Measurements from ENCODE around the gene DPYD. TPM values are rescaled to one million over a fixed set of nuclear protein-coding genes. Genes with fewer than 3 reads are reported as not detected.

The DPYD gene
- total RNA-seq, 1 experiment from 2014 or later: 7.0 TPM

DNA sequence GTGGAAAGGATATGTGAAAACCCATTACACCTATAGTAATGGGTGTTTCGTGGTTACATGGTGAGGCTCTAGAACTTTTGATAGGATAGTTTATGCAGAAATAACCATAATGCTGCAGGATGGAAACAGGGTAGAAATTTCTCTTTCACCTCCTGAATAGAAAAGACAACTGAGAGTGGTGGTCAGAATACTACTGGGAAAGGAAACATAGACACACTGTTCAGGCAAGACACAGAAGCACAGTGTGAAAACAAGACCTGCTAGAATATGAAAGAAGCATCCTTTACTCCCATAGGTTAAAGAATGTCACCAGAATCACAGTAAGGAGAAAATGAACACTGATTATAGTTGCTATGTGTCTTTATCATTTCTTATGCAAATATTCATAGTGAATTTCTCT is 496.6 kb downstream of the DPYD start:
- BruUV-seq (replicated peaks): no TSS peak
- Mint-ChIP-seq H3K9me3 (ENCODE audit: unreplicated experiment) (no peaks in the 10 kb centered on the region), H3K27ac (ENCODE audit: unreplicated experiment) (no peak overlapping the region), H3K4me1 (ENCODE audit: low read depth, unreplicated experiment) (peaks cover 7% of the 10 kb centered on the region), H3K27me3 (ENCODE audit: insufficient read depth, unreplicated experiment) (no peaks in the 10 kb centered on the region), H3K4me3 (ENCODE audit: unreplicated experiment) (no peak overlapping the region), H3K36me3 (ENCODE audit: insufficient read depth, unreplicated experiment) (no peaks in the 10 kb centered on the region)
- intact Hi-C loops (cut with micrococcal nuclease; ENCODE audit: unreplicated experiment): no loop called here
- CTCF ChIA-PET: no interaction called here
- Histone ChIP-seq H3K36me3 (ENCODE audit: control insufficient read depth, insufficient read depth, low read length) (no peaks in the 10 kb centered on the region), H3K4me3 (ENCODE audit: low read depth, low read length) (no peak overlapping the region), H3K9me3 (no peaks in the 10 kb centered on the region), H3K4me1 (no peaks in the 10 kb centered on the region), H3K27me3 (replicated peaks; ENCODE audit: control insufficient read depth, insufficient read depth, low read length) (no peaks in the 10 kb centered on the region)
- DNase-seq: no peak
- TF ChIP-seq, protein P1, sequence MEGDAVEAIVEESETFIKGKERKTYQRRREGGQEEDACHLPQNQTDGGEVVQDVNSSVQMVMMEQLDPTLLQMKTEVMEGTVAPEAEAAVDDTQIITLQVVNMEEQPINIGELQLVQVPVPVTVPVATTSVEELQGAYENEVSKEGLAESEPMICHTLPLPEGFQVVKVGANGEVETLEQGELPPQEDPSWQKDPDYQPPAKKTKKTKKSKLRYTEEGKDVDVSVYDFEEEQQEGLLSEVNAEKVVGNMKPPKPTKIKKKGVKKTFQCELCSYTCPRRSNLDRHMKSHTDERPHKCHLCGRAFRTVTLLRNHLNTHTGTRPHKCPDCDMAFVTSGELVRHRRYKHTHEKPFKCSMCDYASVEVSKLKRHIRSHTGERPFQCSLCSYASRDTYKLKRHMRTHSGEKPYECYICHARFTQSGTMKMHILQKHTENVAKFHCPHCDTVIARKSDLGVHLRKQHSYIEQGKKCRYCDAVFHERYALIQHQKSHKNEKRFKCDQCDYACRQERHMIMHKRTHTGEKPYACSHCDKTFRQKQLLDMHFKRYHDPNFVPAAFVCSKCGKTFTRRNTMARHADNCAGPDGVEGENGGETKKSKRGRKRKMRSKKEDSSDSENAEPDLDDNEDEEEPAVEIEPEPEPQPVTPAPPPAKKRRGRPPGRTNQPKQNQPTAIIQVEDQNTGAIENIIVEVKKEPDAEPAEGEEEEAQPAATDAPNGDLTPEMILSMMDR (IDR thresholded peaks at IDR 0.05; ENCODE audit: insufficient read depth in 1 of 2, low read depth in 1 of 2, low read length in 1 of 2, severe bottlenecking in 1 of 2, unreplicated experiment in 1 of 2): no peak
- POLR2A ChIA-PET: no interaction called here

DNA sequence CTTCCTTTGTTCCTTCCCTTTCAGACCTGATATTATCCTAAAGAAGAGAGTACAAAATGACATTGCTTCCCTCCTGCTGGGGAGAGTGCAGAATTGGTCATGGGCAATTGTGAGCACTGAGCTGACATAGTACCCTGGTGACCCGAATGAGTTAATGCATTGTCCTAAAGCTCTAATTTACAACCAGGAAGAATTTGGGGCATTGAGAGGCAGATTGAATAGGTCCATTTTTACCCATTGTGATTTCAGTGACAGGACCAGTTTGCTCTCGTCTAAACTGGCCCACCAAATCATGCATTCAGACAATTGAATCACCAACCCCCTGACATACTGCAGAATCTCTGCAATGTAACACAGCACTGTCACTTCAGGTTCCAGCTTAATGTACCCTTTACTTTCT is 497.4 kb downstream of the DPYD start:
- intact Hi-C loops (cut with micrococcal nuclease; ENCODE audit: unreplicated experiment): no loop called here
- TF ChIP-seq, protein P1 (IDR thresholded peaks at IDR 0.05; ENCODE audit: insufficient read depth in 1 of 2, low read depth in 1 of 2, low read length in 1 of 2, severe bottlenecking in 1 of 2, unreplicated experiment in 1 of 2): no peak
- H3K4me1 Mint-ChIP-seq (ENCODE audit: low read depth, unreplicated experiment): peaks cover 7% of the 10 kb centered on the region
- H3K36me3 ChIP-seq (ENCODE audit: control insufficient read depth, insufficient read depth, low read length): no peaks in the 10 kb centered on the region
- POLR2A ChIA-PET: no interaction called here
- H3K27me3 ChIP-seq (replicated peaks; ENCODE audit: control insufficient read depth, insufficient read depth, low read length): no peaks in the 10 kb centered on the region
- no peak for DNase-seq
- BruUV-seq (replicated peaks): no TSS peak
- H3K4me3 ChIP-seq (ENCODE audit: low read depth, low read length): no peak overlapping the region
- H3K27me3 Mint-ChIP-seq (ENCODE audit: insufficient read depth, unreplicated experiment): no peaks in the 10 kb centered on the region
- no peak overlapping the region for H3K27ac Mint-ChIP-seq (ENCODE audit: unreplicated experiment)
- H3K4me3 Mint-ChIP-seq (ENCODE audit: unreplicated experiment): no peak overlapping the region
- H3K9me3 Mint-ChIP-seq (ENCODE audit: unreplicated experiment): no peaks in the 10 kb centered on the region
- H3K4me1 ChIP-seq: no peaks in the 10 kb centered on the region
- CTCF ChIA-PET: no interaction called here
- no peaks in the 10 kb centered on the region for H3K36me3 Mint-ChIP-seq (ENCODE audit: insufficient read depth, unreplicated experiment)
- H3K9me3 ChIP-seq: no peaks in the 10 kb centered on the region

DNA sequence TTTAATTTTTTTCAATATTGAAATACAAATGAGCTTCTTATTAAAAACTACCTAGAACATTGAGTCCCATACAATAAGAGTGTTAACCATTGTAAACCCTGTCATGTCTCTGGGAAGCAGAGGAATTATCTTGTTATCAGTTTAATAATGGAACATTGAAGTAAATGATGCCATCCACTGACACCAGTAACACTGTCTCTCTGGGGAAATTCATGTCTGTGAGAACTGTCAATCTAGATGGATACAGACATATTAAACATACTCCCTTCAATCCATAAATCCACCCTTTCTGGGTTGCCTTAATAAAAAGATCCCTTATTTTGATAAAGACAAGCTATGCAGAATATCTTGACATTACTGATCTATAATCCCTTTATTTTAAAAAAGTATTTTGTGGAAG is 503.2 kb downstream of the DPYD start:
- no peaks in the 10 kb centered on the region for H3K4me1 Mint-ChIP-seq (ENCODE audit: low read depth, unreplicated experiment)
- intact Hi-C loops (cut with micrococcal nuclease; ENCODE audit: unreplicated experiment): no loop called here
- Histone ChIP-seq H3K36me3 (ENCODE audit: control insufficient read depth, insufficient read depth, low read length) (no peaks in the 10 kb centered on the region), H3K9me3 (no peaks in the 10 kb centered on the region), H3K4me3 (ENCODE audit: low read depth, low read length) (no peak overlapping the region), H3K4me1 (no peaks in the 10 kb centered on the region), H3K27me3 (replicated peaks; ENCODE audit: control insufficient read depth, insufficient read depth, low read length) (no peaks in the 10 kb centered on the region)
- H3K27me3 Mint-ChIP-seq (ENCODE audit: insufficient read depth, unreplicated experiment): no peaks in the 10 kb centered on the region
- H3K4me3 Mint-ChIP-seq (ENCODE audit: unreplicated experiment): no peak overlapping the region
- no peak overlapping the region for H3K27ac Mint-ChIP-seq (ENCODE audit: unreplicated experiment)
- POLR2A ChIA-PET: no interaction called here
- H3K36me3 Mint-ChIP-seq (ENCODE audit: insufficient read depth, unreplicated experiment): no peaks in the 10 kb centered on the region
- H3K9me3 Mint-ChIP-seq (ENCODE audit: unreplicated experiment): no peaks in the 10 kb centered on the region
- BruUV-seq (replicated peaks): no TSS peak
- TF ChIP-seq, protein P1 (IDR thresholded peaks at IDR 0.05; ENCODE audit: insufficient read depth in 1 of 2, low read depth in 1 of 2, low read length in 1 of 2, severe bottlenecking in 1 of 2, unreplicated experiment in 1 of 2): no peak
- CTCF ChIA-PET: no interaction called here
- DNase-seq: no peak
